ENCODE measurements around the gene LINS1. TPM values are rescaled to one million over a fixed set of nuclear protein-coding genes. Genes with fewer than 3 reads are reported as not detected.

Gene LINS1
- total RNA-seq, 1 donor from 2014 or later: 4.2 TPM

Other genes with a start within 250 kb of the LINS1 start
- not detected for gene CERS3, start 73.2 kb downstream of the LINS1 start, total RNA-seq
- 7.3 TPM for gene ASB7, start 405 bp upstream of the LINS1 start, total RNA-seq

Measured in left lobe of liver (tissue), 1 donor.